Peyer's patch (tissue), 4 donors: ENCODE data around the gene CYFIP1.

ENCODE experiments used
- CTCF ChIP-seq, 6 experiments: fragments of 450-650 bp in 4 of 6; fragments of 200-600 bp in 2 of 6; sonication (generic) in 1 of 6; IDR thresholded peaks; one replicate each; pipeline ENCODE4 v1.5.1; 2017 to 2019; ENCODE audit warnings: antibody characterized with exemption in 6 of 6, mild to moderate bottlenecking in 3 of 6, moderate library complexity in 1 of 6
- POLR2A ChIP-seq, 2 donors: fragments of 450-650 bp; IDR thresholded peaks; one replicate each; pipeline ENCODE4 v1.5.1; 2017; ENCODE audit warnings: antibody characterized with exemption in 2 of 2, mild to moderate bottlenecking in 2 of 2, moderate library complexity in 2 of 2

GRCh38 chr15:22902046-22902445 lies 78.1 kb downstream of the CYFIP1 start:
- no peak for TF ChIP-seq POLR2A (IDR thresholded peaks at IDR 0.05)
- no peak for TF ChIP-seq CTCF (IDR thresholded peaks at IDR 0.05)
